B cell (primary cell): Measurements from ENCODE around the gene CFLAR. TPM values are rescaled to one million over a fixed set of nuclear protein-coding genes. Genes with fewer than 3 reads are reported as not detected.

Experiments used
- ATAC-seq: fragments of 200-7000 bp; cut with Tn5 transposase; one replicate; pipeline ENCODE4 v1.10.0; 2021; ENCODE audit warnings: low read depth, mild to moderate bottlenecking, moderate number of reproducible peaks, moderate library complexity
- CTCF ChIA-PET: fragments of 350-600 bp; sonication (Branson Sonifier 250); formaldehyde crosslinking; loops from one replicate; lab custom pipeline; 2021; ENCODE audit warnings: antibody characterized with exemption, inconsistent platforms; lab: Charles Lee
- POLR2A ChIA-PET: fragments of 350-600 bp; sonication (Branson Sonifier 250); formaldehyde crosslinking; loops from one replicate; lab custom pipeline; 2021; ENCODE audit warnings: antibody characterized with exemption; lab: Charles Lee
- DNase-seq: peaks from one replicate; pipeline ENCODE4 v3.0.0; 2013
- H2AFZ ChIP-seq: 2 replicates; pipeline ENCODE4 v1.6.1; 2012; ENCODE audit warnings: mild to moderate bottlenecking, low read depth, low read length; ENCODE audit not compliant: insufficient read depth, poor library complexity, severe bottlenecking
- H3K27ac ChIP-seq, 2 donors: 1 replicate in 1 of 2; 2 replicates in 1 of 2; pipeline ENCODE4 v1.5.1; 2012 to 2013; ENCODE audit warnings: low read length in 2 of 2, mild to moderate bottlenecking in 2 of 2, moderate library complexity in 1 of 2
- H3K27me3 ChIP-seq, 4 experiments: fragments of 200-600 bp in 1 of 4; sonication (generic) in 1 of 4; replicated peaks in 1 of 4; 1 replicate in 2 of 4; 2 replicates in 2 of 4; pipeline versions ENCODE4 v1.6.1 to v1.7.0; 2013 to 2016; ENCODE audit warnings: low read length in 3 of 4, mild to moderate bottlenecking in 2 of 4, mixed read lengths in 1 of 4, moderate library complexity in 1 of 4; ENCODE audit not compliant: insufficient read depth in 4 of 4, control insufficient read depth in 3 of 4; ENCODE audit errors: control extremely low read depth in 1 of 4
- H3K36me3 ChIP-seq, 2 experiments: replicated peaks in 1 of 2; 1 replicate in 1 of 2; 2 replicates in 1 of 2; pipeline versions ENCODE4 v1.6.1 to v1.7.1; 2013; ENCODE audit warnings: low read length in 1 of 2; ENCODE audit not compliant: insufficient read depth in 2 of 2, control insufficient read depth in 1 of 2; ENCODE audit errors: control extremely low read depth in 1 of 2, extremely low read depth in 1 of 2
- H3K4me1 ChIP-seq, 2 donors: fragments of 200-600 bp in 1 of 2; sonication (generic) in 1 of 2; 1 replicate in 1 of 2; 2 replicates in 1 of 2; pipeline versions ENCODE4 v1.5.1 to v1.6.1; 2013 to 2017; ENCODE audit warnings: low read length in 2 of 2; ENCODE audit not compliant: control insufficient read depth in 2 of 2, insufficient read depth in 2 of 2
- H3K4me2 ChIP-seq: replicated peaks from 2 replicates; pipeline ENCODE3; 2012; ENCODE audit warnings: mild to moderate bottlenecking, low read depth, low read length; ENCODE audit not compliant: poor library complexity, severe bottlenecking
- H3K4me3 ChIP-seq, 5 experiments: fragments of 200-600 bp in 1 of 5; sonication (generic) in 1 of 5; 1 replicate in 3 of 5; 2 replicates in 2 of 5; pipeline versions ENCODE4 v1.5.1 to v1.7.0; 2011 to 2016; ENCODE audit warnings: low read length in 4 of 5, mild to moderate bottlenecking in 4 of 5, low read depth in 2 of 5, control low read depth in 1 of 5, moderate library complexity in 1 of 5; ENCODE audit not compliant: insufficient read depth in 1 of 5; ENCODE audit errors: control extremely low read depth in 1 of 5, extremely low read depth in 1 of 5
- H3K79me2 ChIP-seq: fragments of 200-600 bp; sonication (generic); one replicate; pipeline ENCODE4 v1.6.0; 2016; ENCODE audit warnings: low read length; ENCODE audit not compliant: control insufficient read depth, insufficient read depth
- H3K9ac ChIP-seq: fragments of 200-600 bp; sonication (generic); 2 replicates; pipeline ENCODE4 v1.6.1; 2017; ENCODE audit warnings: mild to moderate bottlenecking, low read length, moderate library complexity
- H3K9me3 ChIP-seq, 3 donors: one replicate each; pipeline versions ENCODE4 v1.6.1 to v1.7.1; 2013; ENCODE audit warnings: low read length in 2 of 3; ENCODE audit not compliant: control insufficient read depth in 2 of 3, insufficient read depth in 1 of 3; ENCODE audit errors: control extremely low read depth in 1 of 3
- H4K20me1 ChIP-seq: 2 replicates; pipeline ENCODE4 v1.6.0; 2012; ENCODE audit warnings: mild to moderate bottlenecking, low read length; ENCODE audit not compliant: insufficient read depth, control insufficient read depth, poor library complexity, severe bottlenecking
- H3K27ac Mint-ChIP-seq: one replicate; pipeline ENCODE4 v1.8.0; 2021; ENCODE audit warnings: mixed read lengths
- H3K27me3 Mint-ChIP-seq: one replicate; pipeline ENCODE4 v1.8.0; 2021; ENCODE audit warnings: mixed read lengths
- H3K4me1 Mint-ChIP-seq: one replicate; pipeline ENCODE4 v1.8.0; 2021; ENCODE audit warnings: mixed read lengths
- H3K4me3 Mint-ChIP-seq: one replicate; pipeline ENCODE4 v1.8.0; 2021; ENCODE audit warnings: mixed read lengths
- H3K9me3 Mint-ChIP-seq: one replicate; pipeline ENCODE4 v1.8.0; 2022; ENCODE audit warnings: mixed read lengths; ENCODE audit not compliant: insufficient read depth
- EZH2 ChIP-seq: IDR thresholded peaks from 2 replicates; pipeline ENCODE4 v1.6.1; 2012; ENCODE audit warnings: borderline replicate concordance, low read depth, mild to moderate bottlenecking, moderate library complexity, low read length; ENCODE audit not compliant: insufficient read depth, poor library complexity, severe bottlenecking
- WGBS: methylation state at CpG from one replicate; pipeline ENCODE4 v1.1.5; 2013; ENCODE audit warnings: missing lambda C conversion rate; ENCODE audit not compliant: insufficient coverage; 5-methylcytosine and 5-hydroxymethylcytosine counted together
- intact Hi-C: fragments of 100-400 bp; cut with micrococcal nuclease; formaldehyde crosslinking; loops from one replicate; pipeline ENCODE4 v1.10.0; 2022
- polyA plus RNA-seq: library from polyadenylated mRNA; depleted of rRNA; stranded (reverse); fragments of >200 nt; gene quantifications from 2 replicates; pipeline ENCODE4 v1.2.3, GENCODE V29; 2012
- total RNA-seq, 2 donors: library from RNA; stranded (reverse); fragments of 120-200 nt in 1 of 2; gene quantifications; 1 replicate in 1 of 2; 2 replicates in 1 of 2; pipeline versions ENCODE4 v1.2.3 to v1.2.4, GENCODE V29; 2013 to 2022
- TF ChIP-seq, protein P1 (sequence below): fragments of 200-600 bp; IDR thresholded peaks from one replicate; pipeline ENCODE4 v1.8.0; 2022; ENCODE audit warnings: antibody characterized with exemption, mild to moderate bottlenecking

CFLAR gene
- total and polyA plus RNA-seq, 2 donors (not counting 1 experiment from before 2014, with no cell fraction given): 58.4 to 216 TPM

DNA sequence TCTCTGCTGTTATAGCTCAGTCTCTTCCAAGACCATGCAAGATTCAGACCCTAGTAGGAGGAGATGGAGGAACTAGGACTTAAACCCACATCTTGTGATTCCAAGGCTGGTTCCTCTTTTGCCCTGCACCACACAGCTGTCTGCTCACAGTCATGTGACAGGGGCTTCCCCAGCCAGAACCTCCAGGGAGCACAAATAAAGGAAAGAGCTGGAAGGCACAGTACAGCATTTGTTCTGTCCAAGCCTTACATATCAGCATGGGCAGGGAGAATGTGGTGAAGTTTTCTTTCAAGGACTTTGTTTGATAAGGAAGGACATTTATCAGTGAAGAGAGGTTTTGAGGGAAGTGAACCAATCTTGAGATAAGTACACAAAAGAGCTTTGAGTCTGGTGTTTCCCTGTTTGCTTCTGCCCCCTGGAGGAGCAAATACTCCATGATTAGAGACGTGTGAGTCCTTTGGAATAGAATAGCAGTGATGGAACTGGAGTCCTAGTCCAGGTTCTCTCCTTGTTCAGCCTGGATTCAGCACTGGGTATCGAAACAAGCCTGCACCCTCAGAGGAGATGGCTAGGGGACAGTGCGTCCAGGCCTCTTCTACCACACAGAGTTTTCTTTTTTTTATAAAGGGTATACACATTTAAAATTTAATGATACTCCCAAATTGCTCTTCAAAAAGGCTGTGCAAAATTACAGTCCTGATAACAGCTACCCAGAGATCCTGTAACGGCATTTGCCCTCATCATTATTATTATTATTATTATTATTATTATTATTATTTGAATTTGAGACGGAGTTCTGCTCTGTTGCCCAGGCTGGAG is 42.4 kb downstream of the CFLAR start:
- no peaks in the 10 kb centered on the region for H3K27me3 ChIP-seq
- H3K79me2 ChIP-seq: peaks cover 24% of the 10 kb centered on the region
- Mint-ChIP-seq H3K9me3 (no peaks in the 10 kb centered on the region), H3K27ac (peak overlapping the region; percentile 90), H3K4me1 (peaks cover 52% of the 10 kb centered on the region), H3K27me3 (no peaks in the 10 kb centered on the region), H3K4me3 (peak overlapping the region; percentile 64)
- no CpG with 5 or more reads among the region's 5 CpGs for WGBS
- H3K4me2 ChIP-seq: peak overlapping the region; percentile 63
- peak; percentile 95 for DNase-seq
- peaks cover 12 to 48% of the 10 kb centered on the region in 2 experiments for H3K36me3 ChIP-seq
- H3K4me3 ChIP-seq: peak overlapping the region in 1 of 5 experiments; percentile 9
- peaks cover 43 to 47% of the 10 kb centered on the region in 2 donors for H3K4me1 ChIP-seq
- TF ChIP-seq, protein P1, sequence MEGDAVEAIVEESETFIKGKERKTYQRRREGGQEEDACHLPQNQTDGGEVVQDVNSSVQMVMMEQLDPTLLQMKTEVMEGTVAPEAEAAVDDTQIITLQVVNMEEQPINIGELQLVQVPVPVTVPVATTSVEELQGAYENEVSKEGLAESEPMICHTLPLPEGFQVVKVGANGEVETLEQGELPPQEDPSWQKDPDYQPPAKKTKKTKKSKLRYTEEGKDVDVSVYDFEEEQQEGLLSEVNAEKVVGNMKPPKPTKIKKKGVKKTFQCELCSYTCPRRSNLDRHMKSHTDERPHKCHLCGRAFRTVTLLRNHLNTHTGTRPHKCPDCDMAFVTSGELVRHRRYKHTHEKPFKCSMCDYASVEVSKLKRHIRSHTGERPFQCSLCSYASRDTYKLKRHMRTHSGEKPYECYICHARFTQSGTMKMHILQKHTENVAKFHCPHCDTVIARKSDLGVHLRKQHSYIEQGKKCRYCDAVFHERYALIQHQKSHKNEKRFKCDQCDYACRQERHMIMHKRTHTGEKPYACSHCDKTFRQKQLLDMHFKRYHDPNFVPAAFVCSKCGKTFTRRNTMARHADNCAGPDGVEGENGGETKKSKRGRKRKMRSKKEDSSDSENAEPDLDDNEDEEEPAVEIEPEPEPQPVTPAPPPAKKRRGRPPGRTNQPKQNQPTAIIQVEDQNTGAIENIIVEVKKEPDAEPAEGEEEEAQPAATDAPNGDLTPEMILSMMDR: peak; percentile 69
- TF ChIP-seq EZH2: no peak
- H4K20me1 ChIP-seq: no peaks in the 10 kb centered on the region
- H3K9me3 ChIP-seq: no peaks in the 10 kb centered on the region
- intact Hi-C loops: loop anchor here (1.0 kb wide), 5 partner anchors 10 to 195 kb away; partner anchors contain the start of genes HYCC2 and ORC2
- H3K9ac ChIP-seq: peak overlapping the region; percentile 7
- H2AFZ ChIP-seq: peak overlapping the region; percentile 3
- CTCF ChIA-PET: interaction anchor here (0.6 to 4.1 kb wide), 28 partner anchors 9 to 269 kb away, joined by 3 to 100 read pairs (median 5); partner anchors contain the start of genes CASP10, CFLAR, HYCC2 and NDUFB3
- peak; percentile 91 for ATAC-seq
- peak overlapping the region; percentile 84 to 85 for H3K27ac ChIP-seq
- POLR2A ChIA-PET: interaction anchor here (0.5 to 3.9 kb wide), 8 partner anchors 9 to 195 kb away, joined by 3 to 55 read pairs (median 4); partner anchors contain the start of genes CASP10, CFLAR and ORC2
